ENCODE data around the gene NSD2.
A peak's percentile ranks its signal among the peaks of the same experiment; 100 is the strongest.

NSD2 gene

DNA sequence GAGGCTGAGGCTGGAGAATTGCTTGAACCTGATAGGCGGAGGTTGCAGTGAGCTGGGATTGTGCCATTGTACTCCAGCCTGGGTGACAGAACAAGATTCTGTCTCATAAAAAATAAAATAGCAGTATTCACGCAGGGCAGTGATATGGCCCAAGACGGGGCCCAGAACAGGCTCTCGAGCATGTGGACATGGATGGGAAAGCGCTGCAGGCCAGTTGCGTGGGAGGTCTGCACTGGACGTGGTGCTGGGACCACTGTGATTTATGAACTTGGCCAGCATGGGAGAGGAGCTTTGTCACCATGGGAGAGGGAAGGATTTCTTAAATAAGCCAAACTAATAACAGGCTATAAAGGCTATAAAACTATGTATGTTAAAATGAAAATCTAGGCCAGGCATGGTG is 51.6 kb downstream of the NSD2 start:
- no peak for DNase-seq (ENCODE audit: low read depth)
- no peak overlapping the region for H3K4me3 ChIP-seq (ENCODE audit: control insufficient read depth, low read depth, low read length)
- TF ChIP-seq, protein P1, sequence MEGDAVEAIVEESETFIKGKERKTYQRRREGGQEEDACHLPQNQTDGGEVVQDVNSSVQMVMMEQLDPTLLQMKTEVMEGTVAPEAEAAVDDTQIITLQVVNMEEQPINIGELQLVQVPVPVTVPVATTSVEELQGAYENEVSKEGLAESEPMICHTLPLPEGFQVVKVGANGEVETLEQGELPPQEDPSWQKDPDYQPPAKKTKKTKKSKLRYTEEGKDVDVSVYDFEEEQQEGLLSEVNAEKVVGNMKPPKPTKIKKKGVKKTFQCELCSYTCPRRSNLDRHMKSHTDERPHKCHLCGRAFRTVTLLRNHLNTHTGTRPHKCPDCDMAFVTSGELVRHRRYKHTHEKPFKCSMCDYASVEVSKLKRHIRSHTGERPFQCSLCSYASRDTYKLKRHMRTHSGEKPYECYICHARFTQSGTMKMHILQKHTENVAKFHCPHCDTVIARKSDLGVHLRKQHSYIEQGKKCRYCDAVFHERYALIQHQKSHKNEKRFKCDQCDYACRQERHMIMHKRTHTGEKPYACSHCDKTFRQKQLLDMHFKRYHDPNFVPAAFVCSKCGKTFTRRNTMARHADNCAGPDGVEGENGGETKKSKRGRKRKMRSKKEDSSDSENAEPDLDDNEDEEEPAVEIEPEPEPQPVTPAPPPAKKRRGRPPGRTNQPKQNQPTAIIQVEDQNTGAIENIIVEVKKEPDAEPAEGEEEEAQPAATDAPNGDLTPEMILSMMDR (conservative IDR thresholded peaks at IDR 0.05; ENCODE audit: control insufficient read depth, insufficient read depth, low read depth, low read length): no peak

DNA sequence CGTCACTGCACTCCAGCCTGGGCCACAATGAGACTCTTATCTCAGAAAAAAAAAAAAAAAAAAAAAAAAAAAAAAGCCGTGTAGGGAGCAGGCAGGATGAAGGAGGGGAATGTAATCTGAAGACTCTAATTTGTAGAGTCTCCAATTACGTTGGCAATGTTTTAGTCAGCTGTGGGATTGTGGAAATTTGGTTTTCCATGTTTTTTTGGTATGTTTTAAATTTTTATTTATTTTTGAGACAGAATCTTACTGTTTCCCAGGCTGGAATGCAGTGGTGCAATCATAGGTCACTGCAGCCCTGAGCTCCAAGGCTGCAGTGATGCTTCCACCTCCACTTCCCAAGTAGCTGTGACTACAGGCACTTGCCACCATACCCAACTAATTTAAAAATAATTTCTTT is 56.5 kb downstream of the NSD2 start:
- DNase-seq (ENCODE audit: low read depth): peak; percentile 23
- H3K4me3 ChIP-seq (ENCODE audit: control insufficient read depth, low read depth, low read length): no peak overlapping the region
- TF ChIP-seq, protein P1 (conservative IDR thresholded peaks at IDR 0.05; ENCODE audit: control insufficient read depth, insufficient read depth, low read depth, low read length): no peak

DNA sequence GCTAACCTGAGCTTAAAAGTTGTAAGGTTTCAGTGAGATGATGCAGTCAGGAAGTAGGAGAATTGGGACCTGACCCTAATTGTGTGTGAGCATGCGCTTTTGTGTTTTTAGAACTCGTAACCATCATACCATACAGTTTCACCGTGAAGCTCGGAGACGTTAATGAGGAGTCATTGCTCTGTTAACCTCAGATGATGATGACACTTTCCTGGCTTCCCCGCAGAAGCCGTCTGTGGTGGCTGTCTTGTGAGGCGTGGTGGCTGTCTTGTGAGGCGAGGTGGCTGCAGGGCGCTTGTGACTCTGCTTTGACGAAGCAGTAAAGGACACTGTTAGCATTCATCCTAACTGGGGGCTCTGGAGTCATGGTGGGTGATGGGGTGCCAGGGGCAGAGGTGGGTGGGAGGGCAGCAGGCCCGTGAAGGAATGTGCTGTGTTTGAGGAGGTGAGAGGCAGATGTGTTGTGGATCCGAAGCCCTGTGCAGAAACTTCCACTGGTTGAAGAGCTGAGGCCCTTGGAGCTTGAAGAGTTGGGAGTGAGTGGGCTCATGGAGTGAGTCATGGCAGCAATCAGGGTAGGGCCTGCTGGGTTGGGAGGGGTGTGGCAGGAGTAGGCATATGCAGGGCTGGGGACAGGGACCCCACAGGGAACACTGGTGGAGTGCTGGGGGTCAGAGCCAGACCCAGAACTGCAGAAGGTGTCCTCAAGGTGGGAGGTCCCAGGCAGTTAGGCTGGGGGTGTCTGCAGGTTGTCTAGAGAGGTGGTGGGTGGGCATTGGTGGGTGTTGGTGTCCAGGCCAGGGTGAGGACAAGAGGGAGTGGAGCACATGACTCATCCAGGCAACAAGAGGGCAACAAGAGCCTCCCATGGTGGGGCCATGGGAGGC is 57.4 kb downstream of the NSD2 start:
- TF ChIP-seq, protein P1 (conservative IDR thresholded peaks at IDR 0.05; ENCODE audit: control insufficient read depth, insufficient read depth, low read depth, low read length): no peak
- H3K4me3 ChIP-seq (ENCODE audit: control insufficient read depth, low read depth, low read length): no peak overlapping the region
- peak; percentile 15 for DNase-seq (ENCODE audit: low read depth)

DNA sequence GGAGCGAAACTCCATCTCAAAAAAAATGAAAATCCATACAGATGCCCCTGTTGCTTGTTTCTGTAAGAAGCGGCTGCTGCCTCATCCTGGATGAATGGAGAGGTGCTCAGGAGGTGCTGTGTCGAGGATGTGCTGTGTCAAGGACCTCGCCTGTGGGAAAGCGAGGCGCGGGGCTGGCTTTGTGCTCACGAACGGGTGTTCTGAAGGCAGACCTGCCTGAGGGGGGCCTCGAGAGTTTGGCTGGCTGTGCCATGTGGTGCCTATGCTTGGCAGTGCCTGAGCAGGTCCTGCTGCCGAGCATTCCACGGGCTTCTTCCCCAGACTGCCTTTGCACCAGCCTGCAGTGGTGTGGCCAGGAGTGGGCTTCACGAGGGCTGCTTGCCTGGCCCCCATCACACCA is 61.5 kb downstream of the NSD2 start:
- DNase-seq (ENCODE audit: low read depth): no peak
- H3K4me3 ChIP-seq (ENCODE audit: control insufficient read depth, low read depth, low read length): no peak overlapping the region
- TF ChIP-seq, protein P1 (conservative IDR thresholded peaks at IDR 0.05; ENCODE audit: control insufficient read depth, insufficient read depth, low read depth, low read length): no peak

DNA sequence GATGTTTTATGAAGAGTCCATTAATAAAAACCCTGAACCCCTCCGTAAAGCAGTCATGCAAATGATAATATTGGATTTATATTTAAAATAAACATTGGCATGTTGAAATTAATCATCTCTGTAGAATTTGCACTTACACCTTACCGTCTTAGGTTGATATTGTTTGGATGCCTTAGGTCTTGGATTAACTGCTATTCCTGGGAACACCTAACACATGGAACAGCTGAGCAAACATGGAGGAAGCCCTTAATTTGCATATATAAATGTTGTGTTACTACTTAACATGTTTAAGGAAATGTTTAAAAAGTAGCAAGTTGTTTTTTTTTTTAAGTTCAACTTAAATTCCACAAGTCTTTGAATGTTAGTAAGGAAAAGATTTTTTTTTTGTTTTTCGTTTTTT is 62.5 kb downstream of the NSD2 start:
- DNase-seq (ENCODE audit: low read depth): no peak
- TF ChIP-seq, protein P1 (conservative IDR thresholded peaks at IDR 0.05; ENCODE audit: control insufficient read depth, insufficient read depth, low read depth, low read length): no peak
- no peak overlapping the region for H3K4me3 ChIP-seq (ENCODE audit: control insufficient read depth, low read depth, low read length)

DNA sequence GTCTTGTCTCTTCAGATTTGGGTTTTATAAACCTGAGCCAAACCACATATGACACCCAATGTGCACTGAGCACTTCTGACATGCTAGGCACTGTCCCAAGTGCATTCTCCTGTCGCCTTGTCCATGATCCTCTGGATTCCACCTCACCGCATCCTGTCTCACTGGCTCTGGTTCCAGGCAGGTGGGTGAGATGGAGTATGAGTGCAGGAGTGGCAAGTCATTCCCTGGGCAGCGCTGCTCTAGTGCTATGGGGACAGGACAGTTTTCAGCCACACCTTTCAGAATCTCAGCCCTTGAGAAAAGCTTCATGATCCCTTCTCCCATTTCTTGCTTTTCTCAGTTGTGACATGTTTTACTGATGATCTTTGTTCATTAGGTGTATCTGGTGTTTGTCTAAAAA is 66.4 kb downstream of the NSD2 start:
- no peak for DNase-seq (ENCODE audit: low read depth)
- TF ChIP-seq, protein P1 (conservative IDR thresholded peaks at IDR 0.05; ENCODE audit: control insufficient read depth, insufficient read depth, low read depth, low read length): no peak
- H3K4me3 ChIP-seq (ENCODE audit: control insufficient read depth, low read depth, low read length): no peak overlapping the region

Data from fibroblast of mammary gland (primary cell).